Amniotic epithelial cell (primary cell): ENCODE results near the gene DNAH14.
A peak's percentile ranks its signal among the peaks of the same experiment; 100 is the strongest.
"Not testable (repeated sequence)": the region's sequence is repeated elsewhere in the genome, so short reads cannot be mapped to it uniquely, and the experiment has no call there.

Experiments used
- DNase-seq: peaks from one replicate; pipeline ENCODE4 v3.0.0-alpha.2; 2010; ENCODE audit warnings: low read depth

The DNAH14 gene

DNA sequence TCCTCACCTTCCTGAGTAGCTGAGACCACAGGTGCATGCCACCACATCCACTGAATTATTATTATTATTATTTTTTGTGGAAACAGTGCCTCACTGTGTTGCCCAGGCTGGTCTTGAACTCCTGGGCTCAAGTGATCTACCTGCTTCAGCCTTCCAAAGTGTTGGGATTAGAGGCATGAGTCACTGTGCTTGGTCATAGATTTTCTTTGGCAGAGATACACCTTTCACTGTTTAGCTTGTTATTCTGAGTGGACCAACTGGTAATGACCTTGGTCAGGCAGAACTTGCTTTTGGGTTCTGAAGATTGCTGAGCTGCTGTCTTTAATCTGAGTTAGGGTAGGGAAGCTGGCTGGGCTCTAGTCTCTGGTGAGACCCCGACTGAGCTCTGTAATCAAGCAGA is 66.8 kb downstream of the DNAH14 start:
- no peak for DNase-seq

DNA sequence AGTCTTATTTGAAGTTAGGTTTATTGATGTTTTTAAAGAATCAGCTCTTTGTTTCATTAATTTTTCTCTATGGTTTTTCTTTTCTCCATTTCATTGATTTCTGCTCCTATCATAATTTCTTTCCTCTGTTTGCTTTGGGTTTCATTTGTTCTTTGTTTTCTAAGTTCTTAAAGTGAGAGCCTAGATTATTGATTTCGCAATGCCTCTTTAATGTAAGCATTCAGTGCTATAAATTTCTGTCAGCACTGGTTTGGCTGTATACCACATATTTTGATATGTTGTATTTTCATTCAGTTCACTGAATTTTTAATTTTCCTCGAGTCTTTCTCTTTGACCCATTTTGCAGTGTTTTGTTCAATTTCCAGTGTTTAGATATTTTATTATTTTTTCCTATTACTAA is 68.7 kb downstream of the DNAH14 start:
- peak; percentile 5 for DNase-seq

DNA sequence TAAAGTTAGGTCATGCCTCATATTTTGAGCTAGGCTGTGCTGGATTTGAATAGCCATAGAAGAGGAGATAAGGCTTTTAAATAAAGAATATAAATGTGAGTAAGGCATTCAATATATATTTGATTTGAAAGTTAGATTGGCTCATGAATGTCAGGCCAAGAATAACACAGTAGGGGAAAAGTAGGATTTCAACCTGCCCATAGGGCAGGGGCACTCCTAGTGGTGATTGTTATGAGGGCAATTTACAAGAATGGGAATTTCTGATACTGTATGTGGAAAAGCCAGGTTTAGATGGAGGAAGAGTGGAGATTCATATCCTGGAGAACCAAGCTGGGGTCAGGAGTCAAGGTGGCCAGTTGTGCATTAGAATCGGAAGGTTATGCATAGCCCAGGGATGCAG is 74.9 kb downstream of the DNAH14 start:
- DNase-seq: peak; percentile 4

DNA sequence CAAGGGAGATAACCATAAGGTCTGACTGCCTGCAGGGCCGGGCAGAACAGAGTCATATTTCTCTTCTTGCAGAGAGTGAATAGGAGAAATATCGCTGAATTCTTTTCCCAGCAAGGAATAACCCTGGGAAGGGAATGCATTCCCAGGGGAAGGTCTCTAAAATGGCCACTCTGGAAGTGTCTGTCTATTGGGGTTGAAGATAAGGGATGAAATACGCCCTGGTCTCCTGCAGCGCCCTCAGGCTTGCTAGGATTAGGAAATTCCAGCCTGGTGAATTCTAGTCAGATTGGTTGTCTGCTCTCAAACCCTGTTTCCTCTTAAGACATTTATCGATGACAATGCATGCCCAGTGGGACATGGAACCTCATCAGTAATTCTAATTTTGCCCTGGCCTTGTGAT is 76.9 kb downstream of the DNAH14 start:
- not testable (repeated sequence) for DNase-seq

DNA sequence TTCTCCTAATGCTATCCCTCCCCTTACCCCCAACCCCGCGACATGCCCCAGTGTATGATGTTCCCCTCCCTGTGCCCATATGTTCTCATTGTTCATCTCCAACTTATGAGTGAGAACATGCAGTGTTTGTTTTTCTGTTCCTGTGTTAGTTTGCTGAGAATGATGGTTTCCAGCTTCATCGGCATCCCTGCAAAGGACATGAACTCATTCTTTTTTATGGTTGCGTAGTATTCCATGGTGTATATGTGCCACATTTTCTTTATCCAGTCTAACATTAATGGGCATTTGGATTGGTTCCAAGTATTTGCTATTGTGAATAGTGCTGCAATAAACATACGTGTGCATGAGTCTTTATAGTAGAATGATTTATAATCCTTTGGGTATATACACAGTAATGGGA is 78.6 kb downstream of the DNAH14 start:
- DNase-seq: not testable (repeated sequence)

DNA sequence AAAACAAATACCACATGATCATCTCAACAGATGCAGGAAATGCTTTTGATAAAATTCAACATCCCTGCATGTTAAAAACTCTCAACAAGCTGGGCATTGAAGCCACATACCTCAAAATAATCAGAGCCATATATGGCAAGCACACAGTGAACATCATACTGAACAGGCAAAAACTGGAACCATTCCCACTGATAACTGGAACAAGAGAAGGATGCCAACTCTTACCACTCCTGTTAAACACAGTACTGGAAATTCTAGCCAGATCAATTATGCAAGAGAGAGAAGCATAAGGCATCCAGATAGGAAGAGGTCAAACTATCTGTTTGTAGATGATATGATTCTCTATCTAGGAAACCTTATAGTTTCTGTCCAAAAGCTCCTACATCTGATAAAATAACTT is 91.6 kb downstream of the DNAH14 start:
- no peak for DNase-seq

DNA sequence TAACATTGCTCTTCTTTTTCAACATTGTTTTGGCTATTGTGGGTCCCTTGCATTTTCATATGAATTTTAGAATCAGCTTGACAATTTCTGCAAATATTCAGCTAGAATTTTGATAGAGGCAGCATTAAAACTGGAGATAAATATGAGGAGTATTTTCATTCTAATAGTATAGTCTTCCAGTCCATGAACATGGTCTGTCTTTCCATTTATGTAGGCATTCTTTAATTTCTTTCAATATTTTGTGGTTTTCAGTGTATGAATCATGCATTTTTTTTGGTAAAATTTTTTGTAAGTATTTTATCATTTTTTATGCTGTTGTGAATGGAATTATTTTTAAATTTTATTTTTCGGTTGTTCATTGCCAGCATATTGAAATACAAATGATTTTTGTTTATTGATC is 97.2 kb downstream of the DNAH14 start:
- DNase-seq: peak; percentile 4

DNA sequence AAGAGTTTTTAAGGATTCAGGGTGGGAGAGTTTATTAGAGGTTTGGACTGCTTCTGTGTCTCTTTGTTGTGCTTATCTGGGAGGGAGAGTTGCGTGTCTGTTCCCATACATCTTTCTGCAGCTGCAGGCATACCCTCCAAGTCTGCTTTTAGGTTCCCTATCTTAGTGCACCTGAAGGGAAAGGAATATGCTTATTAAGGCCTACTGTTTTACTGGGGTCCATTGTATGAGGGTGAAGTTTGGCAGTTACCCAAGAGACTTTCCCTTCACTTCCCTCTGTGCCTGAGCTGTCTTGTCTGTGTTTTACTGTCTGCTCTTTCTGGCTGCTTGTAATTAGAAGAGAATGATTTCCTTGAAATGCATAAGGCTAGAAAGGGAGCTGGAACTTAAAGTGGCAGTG is 107.0 kb downstream of the DNAH14 start:
- not testable (repeated sequence) for DNase-seq

DNA sequence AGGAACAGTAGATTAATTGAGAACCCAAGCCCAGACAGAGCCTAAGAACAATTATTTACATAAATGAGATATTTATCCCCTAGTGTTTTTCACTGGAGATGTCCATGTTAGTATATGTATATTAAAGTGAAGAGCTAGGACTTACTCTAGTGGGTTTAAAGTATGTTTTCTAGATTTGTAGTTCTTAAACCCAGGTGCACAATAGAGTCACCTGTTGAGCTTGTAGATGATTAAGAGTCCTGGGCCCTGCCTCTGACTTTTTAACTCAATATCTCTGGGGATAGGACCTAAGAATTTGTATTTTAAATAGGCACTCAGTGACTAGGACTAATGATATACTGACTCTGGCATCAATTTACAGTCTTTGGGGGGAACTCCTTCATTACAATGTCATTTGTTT is 112.8 kb downstream of the DNAH14 start:
- DNase-seq: no peak

DNA sequence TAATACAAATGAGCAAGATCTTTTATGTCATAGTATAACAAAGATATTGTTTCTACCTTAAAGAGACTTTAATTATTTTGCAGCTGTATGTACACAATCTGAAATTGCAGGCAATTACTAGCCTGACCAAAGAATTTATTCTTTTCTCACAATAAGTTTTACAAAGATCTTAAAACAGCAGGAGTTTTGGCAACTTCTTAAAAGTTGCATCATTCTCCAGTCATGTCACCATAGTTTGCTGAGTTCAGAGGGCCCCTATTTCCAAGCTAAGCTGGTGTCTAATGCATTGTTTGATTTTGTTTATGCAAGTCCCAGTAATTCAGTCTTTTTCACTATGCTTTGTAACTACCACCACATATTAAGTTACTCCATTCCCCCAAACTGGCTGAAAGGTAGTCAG is 114.8 kb downstream of the DNAH14 start:
- DNase-seq: peak; percentile 1

DNA sequence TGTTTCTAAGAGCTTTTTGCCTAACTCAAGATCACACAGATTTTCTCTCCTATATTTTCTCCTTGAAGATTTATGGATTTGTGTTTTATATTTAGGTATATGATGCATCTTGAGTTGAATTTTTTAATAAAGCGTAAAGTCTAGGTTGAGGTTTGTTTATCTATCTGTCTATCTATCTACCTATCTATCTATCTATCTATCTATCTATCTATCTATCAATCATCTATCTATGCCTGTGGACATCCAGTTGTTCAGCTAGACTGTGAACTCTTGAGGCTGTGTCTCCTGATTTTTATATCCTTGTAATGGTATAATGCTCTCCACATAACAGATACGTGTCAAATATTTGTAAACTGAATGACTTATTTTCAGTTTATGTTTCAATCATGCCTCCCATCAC is 120.1 kb downstream of the DNAH14 start:
- DNase-seq: no peak

DNA sequence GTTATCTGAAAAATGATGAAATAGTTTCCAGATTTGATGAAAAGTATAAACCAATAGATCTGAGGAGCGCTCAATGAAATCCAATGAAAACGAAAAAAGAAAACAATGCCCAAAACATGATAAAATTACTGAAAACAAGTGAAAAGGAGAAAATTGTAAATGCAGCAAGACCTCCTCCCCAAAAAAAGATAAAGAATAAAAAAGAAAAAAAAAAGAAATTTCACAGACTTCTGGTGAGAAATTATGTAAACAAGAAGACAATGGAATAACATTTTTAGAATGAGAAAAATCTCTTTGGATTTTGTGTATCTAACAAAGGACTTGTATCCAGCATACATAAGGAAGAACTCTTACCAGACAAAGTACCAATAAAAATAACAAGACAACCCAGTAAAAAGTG is 134.2 kb downstream of the DNAH14 start:
- no peak for DNase-seq

DNA sequence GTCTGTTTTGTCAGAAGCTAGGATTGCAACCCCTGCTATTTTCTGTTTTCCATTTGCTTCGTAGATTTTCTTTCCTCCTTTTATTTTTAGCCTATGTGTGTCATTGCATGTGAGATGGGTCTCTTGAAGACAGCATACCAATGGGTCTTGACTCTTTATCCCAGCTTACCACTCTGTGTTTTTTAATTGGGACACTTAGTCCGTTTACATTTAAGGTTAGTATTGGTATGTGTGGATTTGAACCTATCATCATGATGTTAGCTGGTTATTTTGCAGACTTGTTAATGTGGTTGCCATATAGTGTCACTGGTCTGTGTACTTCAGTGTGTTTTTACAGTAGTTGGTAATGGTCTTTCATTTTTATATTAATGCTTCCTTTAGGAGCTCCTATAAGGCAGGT is 141.5 kb downstream of the DNAH14 start:
- peak; percentile 3 for DNase-seq

DNA sequence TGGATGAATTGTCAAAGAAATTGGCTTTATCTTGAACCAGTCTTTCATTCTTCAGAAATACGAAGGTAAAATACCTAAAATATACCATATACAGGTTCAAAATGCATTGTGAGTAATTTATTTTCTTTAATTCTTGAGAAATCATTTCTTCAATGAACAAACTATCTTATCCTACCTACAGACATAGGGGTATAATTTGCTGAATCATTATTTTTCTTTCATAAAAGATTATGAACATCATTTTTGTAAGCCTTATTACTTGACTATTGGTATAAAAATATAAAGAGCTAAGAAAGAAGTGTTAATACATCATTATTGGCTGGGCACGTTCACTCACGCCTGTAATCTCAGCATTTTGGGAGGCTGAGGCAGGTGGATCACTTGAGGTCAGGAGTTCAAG is 167.7 kb downstream of the DNAH14 start:
- DNase-seq: no peak

DNA sequence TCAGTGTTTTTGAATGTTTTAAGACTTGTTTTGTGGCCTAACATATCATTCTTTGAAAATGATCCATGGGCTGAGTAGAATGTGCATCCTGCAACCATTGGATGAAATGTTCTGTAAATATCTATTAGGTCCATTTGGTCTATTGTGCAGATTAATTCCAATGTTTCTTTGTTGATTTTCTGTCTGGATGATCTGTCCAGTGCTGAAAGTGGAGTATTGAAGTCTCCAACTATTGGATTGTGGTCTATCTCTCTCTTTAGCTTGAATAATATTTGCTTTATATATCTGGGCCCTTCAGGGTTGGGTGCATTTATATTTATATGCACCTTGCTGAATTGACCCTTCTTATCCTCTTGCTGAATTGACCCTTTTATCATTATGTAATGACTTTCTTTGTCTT is 181.5 kb downstream of the DNAH14 start:
- DNase-seq: no peak

DNA sequence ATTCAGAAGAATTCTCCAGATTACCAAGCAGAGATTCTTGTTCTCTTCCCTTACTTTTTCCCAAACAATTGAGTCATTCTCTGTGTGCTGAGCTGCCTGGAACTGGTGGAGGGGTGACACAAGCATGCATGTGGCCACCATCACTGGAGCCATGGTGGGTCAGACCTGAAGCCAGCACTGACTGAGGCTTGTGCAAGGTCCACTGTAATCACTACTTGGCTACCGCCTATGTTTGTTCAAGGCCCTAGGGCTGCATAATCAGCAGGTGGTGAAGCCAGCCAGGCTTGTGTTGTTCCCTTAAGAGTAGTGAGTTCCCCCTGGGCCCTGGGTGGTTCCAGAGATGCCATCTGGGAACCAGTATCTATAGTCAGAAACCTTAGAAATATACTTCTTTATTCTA is 183.8 kb downstream of the DNAH14 start:
- DNase-seq: no peak

DNA sequence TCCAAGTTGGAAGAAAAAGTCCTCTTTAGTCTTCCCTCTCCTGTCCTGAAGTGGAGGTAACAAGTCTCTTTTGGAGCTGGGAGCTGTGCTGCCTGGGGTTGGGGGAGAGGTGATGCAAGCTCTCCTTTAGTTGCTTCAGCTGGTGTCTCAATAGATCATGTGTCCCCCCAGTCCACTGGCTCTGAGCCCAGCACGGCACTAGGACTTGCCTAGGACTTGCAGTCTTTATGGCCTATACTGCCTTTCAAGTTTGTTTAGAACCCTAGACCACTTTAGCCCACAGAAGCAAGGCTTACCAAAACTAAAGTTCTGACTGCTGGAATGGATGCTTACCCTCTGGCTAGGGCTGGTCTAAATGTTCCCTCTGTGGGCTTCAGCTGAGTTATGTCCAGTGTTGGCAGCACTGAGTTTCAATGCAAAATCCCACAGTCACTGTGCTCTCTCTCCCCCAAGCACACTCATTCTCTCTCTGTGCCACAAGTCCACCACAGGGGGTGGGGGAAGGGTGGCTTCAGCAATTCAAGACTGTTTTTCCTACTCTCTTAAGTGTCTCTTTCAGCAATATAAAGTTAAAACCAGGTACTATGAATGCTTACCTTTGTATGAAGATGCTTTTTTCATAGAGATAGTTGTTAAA is 185.0 kb downstream of the DNAH14 start:
- no peak for DNase-seq

DNA sequence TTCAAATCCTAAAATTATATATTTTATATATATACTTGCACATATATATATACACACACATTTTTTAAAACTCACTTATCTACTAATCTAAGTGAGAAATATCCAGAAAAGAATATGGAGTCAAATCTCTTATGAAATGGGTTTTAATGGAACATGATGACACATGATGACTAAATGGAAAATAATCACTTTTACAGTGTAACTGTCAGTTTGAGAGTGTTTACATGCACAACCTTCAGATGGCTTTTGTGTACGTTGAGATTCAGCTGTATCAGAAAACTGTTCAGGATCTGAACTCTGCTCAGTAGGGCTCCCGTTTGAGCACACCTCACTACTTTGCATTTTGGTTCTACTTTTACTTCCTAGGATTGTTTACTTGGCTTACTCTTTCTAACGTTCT is 189.8 kb downstream of the DNAH14 start:
- DNase-seq: peak; percentile 5

DNA sequence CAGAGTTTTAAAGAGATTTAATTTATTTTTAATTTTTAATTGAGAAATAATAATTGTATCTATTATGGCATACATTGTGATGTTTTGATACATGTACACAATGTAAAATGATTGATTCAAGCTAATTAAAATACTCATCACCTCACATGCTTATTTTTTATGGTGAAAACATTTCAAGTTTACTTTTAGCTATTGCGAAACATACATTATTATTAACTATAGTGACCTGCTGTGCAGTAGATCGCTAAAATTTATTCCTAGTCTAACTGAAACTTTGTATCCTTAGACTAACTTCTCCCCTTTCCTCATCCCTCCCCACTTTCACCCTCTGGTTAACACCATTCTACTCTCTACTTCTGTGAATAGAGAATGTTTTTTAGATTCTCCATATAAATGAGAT is 191.6 kb downstream of the DNAH14 start:
- DNase-seq: no peak

DNA sequence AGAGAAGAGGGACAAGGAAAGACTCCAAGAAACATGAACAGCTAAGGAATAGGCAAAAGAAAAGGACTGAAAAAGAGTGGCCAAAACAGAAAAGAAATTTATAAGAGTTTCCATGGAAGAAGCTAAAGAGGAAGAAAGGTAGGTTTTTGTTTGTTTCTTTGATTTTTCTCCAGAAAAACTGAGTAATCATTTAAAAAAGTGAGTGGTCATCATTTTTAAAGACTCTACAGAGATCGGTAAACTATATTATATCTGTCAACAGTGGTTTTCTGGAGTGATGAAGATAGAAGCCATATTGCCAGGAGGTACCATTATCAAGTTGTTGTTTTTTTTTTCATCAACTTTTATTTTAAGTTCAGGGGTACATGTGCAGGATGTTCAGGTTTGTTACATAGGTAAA is 202.4 kb downstream of the DNAH14 start:
- no peak for DNase-seq

DNA sequence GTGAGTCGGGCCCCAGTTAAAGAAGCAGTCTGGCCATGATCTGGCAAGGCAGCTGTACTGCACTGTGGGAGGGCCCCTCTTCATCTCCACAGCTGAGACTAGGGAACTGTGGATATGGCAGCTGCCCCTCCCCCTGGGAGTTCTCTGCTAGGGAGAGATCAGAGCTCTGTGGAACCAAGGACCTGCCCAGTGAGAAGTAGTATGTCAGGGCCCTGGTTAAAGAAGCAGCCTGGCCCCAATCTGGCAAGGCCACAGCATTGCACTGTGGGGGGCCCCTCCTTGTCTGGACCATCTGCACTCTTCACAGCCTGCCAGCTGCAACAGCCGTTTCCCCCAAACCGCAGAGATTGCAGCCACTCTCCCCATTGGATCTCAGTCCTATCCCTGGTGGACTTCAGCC is 208.5 kb downstream of the DNAH14 start:
- DNase-seq: no peak

DNA sequence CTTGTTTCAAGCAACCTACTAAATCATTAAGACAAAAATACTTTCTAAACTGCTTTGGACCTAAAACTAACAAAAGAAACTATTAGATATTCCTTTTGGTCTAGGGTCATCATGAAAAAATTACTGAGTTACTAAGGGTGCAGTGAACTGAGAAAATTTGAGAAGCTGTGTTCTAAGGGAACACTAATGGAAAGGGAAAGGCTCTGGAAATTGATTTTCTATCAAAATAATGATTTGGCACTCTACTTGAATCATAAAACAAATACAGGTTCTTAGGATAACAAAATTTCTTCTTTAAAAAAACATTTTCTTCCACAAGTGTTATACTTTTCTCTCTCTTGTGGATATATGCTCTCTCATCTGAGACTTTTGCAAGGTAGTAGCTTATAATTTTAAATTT is 213.5 kb downstream of the DNAH14 start:
- DNase-seq: no peak

DNA sequence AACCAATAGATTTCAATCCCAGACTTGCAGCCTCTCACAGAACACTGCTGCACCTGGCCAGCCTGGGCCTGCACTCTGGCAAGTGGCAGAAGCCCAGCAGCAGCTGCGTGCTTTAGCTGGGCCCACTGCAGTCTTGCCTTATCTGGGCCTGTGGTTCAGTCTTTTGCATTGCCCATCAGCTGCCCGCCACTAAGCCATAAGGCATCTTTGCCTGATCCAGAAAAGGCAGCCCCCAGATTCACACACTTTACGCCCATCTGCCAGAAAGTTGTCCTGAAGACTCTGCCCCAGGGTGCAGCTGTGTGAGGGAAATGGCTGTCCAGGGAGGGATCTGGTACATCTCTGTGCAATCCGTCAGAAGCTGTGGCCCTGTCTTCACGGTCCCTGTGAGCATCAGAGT is 217.0 kb downstream of the DNAH14 start:
- no peak for DNase-seq

DNA sequence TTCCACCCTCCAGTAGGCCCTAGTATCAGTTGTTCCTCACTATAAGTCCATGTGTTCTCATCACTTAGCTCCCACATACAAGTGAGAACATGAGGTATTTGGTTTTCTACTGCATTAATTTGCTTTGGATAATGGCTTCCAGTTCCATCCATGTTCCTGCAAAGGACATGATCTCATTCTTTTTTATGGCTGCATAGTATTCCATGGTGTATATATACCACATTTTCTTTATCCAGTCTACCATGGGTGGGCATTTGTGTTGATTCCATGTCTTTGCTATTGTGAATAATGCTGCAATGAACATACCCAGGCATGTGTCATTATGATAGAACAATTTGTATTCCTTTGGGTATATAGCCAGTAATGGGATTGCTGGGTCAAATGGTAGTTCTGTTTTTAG is 218.3 kb downstream of the DNAH14 start:
- DNase-seq: not testable (repeated sequence)

DNA sequence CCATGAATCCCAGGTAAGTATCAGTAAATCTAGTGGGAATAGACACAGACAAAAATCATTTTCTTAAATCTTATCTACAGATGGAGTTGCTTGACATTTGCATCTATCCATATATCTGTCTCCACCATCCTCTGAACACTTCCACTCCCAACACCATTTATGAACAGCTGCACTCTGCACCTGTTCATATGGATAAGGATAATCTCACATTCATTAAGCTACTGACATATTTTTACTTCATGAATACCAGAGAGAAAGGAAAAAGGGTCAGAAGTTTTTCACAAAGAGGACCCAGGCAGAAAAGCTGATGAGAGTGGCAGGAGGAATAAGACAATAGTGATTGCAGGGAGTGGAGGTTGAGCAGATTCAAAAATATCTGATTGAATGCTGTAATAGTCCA is 222.6 kb downstream of the DNAH14 start:
- DNase-seq: no peak
